ENCODE data around the gene VWCE. TPM values are rescaled to one million over a fixed set of nuclear protein-coding genes. Genes with fewer than 3 reads are reported as not detected.

VWCE gene, protein sequence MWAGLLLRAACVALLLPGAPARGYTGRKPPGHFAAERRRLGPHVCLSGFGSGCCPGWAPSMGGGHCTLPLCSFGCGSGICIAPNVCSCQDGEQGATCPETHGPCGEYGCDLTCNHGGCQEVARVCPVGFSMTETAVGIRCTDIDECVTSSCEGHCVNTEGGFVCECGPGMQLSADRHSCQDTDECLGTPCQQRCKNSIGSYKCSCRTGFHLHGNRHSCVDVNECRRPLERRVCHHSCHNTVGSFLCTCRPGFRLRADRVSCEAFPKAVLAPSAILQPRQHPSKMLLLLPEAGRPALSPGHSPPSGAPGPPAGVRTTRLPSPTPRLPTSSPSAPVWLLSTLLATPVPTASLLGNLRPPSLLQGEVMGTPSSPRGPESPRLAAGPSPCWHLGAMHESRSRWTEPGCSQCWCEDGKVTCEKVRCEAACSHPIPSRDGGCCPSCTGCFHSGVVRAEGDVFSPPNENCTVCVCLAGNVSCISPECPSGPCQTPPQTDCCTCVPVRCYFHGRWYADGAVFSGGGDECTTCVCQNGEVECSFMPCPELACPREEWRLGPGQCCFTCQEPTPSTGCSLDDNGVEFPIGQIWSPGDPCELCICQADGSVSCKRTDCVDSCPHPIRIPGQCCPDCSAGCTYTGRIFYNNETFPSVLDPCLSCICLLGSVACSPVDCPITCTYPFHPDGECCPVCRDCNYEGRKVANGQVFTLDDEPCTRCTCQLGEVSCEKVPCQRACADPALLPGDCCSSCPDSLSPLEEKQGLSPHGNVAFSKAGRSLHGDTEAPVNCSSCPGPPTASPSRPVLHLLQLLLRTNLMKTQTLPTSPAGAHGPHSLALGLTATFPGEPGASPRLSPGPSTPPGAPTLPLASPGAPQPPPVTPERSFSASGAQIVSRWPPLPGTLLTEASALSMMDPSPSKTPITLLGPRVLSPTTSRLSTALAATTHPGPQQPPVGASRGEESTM
- total RNA-seq: 1 to 10 TPM; 2.1 to 7.2 (median 3.6) TPM

DNA sequence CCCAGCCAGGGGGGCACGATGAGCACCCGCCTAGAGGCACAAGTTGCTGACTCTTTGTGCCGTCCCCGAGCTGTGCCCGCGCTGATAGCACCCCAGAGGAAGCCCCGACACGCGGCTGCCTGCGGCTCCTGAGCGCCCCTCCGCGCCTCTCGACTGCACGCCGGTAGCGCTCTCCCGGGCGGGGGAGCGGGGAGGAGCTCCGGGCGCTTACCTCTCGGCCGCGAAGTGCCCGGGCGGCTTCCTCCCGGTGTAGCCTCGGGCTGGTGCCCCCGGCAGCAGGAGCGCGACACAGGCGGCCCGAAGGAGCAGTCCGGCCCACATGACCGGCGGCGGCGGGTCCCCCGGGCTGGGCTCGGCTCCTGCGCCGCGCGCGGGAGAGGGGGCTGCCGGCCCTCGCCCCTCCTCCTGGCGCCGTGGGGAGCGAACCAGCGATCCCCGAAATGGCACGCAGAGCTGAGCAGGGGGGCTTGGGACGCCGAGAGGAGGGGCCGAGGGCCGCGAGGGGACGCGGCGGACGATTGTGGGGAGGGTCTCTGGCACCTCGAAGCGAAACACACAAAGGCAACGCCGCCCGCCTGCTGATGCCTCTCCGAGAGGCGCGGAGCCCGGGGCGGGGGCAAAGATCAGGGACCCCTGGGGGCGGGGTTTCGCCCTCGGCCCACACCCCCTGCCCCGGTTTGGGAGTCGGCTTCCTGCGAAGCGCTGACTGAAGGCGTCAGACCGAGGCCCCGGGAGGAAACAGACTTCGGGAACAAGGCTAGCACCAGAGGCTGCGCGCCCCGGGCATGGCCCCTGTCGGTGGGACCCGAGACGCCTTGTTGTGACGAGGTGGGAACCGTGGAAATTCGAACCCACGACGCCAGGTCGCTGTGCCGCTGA is at the start of gene VWCE:
VWCE (minus strand) TSS at position 600 of the 879 bp plus-strand sequence; CDS start at position 321, 279 bp downstream.
- Histone ChIP-seq H3K27ac (peak within 1 kb of the TSS; percentile 66 to 75), H3K4me1 (replicated peaks in 1 of 2) (peaks cover 2 to 26% of the 10 kb centered on the region in 2 donors), H3K4me3 (peak within 1 kb of the TSS; percentile 48 to 56 (median 52))
- peak; percentile 65 to 80 (median 68) for ATAC-seq (replicated peaks in 6 of 8)
- WGBS, 10 experiments: 0% methylated on average over 10 of the region's 97 CpGs; no CpG with 5 or more reads in 9 of the 10 experiments
- in situ Hi-C loops (cut with MboI; ENCODE audit: low pct_unique_long_range_greater_than_20kb in 2 of 9, low sequenced_read_pairs in 9 of 9, unreplicated experiment in 9 of 9): no loop called here

DNA sequence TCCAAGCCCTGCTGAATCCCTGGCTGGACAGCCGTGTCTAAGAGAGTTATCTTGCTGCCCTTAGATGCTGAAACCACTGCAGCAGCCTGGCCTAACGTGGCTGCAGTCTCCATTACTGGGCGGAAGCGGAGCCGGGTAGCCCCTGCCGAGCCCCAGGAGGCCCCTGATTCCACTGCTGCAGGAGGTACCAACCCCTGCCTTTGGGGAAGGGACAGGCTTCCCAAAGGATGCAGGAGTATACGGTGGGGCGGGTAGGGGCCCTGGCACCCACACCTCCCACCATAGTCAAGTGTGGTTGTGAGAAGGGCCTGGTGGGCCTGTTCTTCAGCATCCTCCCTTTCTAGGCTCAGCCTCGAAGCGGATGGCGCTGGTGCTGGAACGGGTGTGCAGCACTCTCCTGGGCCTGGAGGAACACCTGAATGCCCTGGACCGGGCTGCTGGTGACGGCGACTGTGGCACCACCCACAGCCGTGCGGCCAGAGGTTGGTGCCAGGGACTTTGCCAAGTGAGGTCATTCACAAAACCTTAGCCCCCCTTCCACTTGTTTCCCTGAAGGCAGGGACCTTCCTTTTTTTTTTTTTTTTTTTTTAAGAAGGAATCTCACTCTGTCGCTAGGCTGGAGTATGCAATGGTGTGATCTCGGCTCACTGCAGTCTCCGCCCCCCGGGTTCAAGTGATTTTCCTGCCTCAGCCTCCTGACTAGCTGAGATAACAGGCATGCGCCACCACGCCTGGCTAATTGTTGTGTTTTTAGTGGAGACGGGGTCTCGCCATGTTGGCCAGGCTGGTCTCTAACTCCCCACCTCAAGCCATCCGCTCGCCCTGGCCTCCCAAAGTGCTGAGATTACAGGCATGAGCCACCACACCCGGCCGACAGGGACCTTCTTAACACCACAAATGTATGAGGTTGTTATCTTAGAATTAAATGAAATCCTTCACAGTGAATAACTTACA is 49.0 kb upstream of the VWCE start:
- H3K4me3 ChIP-seq: no peak overlapping the region
- no peak for ATAC-seq (replicated peaks in 6 of 8)
- WGBS, 10 experiments: 88 to 97% (median 90%) methylated on average over 3 to 13 of the region's 29 CpGs; no CpG with 5 or more reads in 4 of the 10 experiments
- H3K4me1 ChIP-seq (replicated peaks in 1 of 2): no peaks in the 10 kb centered on the region
- in situ Hi-C loops (cut with MboI; ENCODE audit: low pct_unique_long_range_greater_than_20kb in 2 of 9, low sequenced_read_pairs in 9 of 9, unreplicated experiment in 9 of 9): loop anchor here in 1 of 9 experiments (25.0 kb wide), 1 partner anchor 293 kb away; no protein-coding TSS in a partner anchor
- H3K27ac ChIP-seq: peak overlapping the region in 1 of 2 donors; percentile 69

DNA sequence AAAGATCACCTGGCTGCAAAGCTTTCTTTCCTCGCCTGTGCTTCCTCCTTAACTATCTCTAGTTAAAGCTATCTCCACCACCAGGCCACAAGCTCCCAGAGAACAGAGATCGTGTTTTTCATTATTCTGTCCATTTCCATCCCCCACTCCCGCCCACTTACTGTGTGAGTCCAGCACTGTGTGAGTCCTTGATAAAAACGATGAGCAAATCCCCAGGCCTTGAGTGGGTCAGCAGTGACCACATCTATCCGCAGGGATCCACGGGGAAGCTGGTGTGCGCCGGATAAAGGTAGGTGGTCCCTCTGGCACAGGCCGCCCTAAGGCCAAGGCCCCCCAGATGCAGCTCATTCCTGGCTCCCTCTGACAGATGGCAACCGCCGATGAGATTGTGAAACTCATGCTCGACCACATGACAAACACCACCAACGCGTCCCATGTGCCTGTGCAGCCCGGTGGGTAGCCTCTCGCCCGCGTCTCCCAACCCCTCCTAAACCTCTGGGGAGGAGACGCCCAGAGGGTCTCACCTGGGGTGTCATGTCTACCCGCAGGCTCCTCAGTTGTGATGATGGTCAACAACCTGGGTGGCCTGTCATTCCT is 47.2 kb upstream of the VWCE start:
- WGBS, 10 experiments: 45 to 100% (median 88%) methylated on average over 1 to 9 of the region's 20 CpGs; no CpG with 5 or more reads in 3 of the 10 experiments
- Histone ChIP-seq H3K4me3 (no peak overlapping the region), H3K4me1 (replicated peaks in 1 of 2) (no peaks in the 10 kb centered on the region), H3K27ac (no peak overlapping the region)
- in situ Hi-C loops (cut with MboI; ENCODE audit: low pct_unique_long_range_greater_than_20kb in 2 of 9, low sequenced_read_pairs in 9 of 9, unreplicated experiment in 9 of 9): loop anchor here in 1 of 9 experiments (25.0 kb wide), 1 partner anchor 295 kb away; no protein-coding TSS in a partner anchor
- no peak for ATAC-seq (replicated peaks in 6 of 8)

DNA sequence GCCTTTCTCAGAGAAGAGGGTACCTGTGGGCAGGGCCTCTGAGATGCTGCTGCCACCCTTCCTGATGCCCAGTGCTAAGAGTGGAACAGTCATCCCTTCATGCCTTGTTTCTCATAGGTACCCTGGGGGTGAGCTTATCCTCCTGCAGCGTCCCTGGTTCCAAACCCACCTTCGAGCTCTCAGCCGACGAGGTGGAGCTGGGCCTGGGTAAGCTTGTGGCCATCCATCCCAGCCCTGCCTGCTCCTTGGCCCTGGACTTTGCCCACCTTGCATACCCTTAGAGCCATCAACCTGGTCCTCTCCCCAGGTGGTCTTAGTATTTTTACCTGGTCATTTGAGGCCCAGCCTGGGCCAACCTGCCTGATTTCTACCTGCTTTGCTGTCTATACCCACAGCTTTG is 46.6 kb upstream of the VWCE start:
- Histone ChIP-seq H3K27ac (no peak overlapping the region), H3K4me1 (replicated peaks in 1 of 2) (peaks cover under 1 to 2% of the 10 kb centered on the region in 2 donors), H3K4me3 (no peak overlapping the region)
- WGBS, 10 experiments: no CpG with 5 or more reads among the region's 4 CpGs
- in situ Hi-C loops (cut with MboI; ENCODE audit: low pct_unique_long_range_greater_than_20kb in 2 of 9, low sequenced_read_pairs in 9 of 9, unreplicated experiment in 9 of 9): loop anchor here in 1 of 9 experiments (25.0 kb wide), 1 partner anchor 296 kb away; no protein-coding TSS in a partner anchor
- ATAC-seq (replicated peaks in 6 of 8): no peak

DNA sequence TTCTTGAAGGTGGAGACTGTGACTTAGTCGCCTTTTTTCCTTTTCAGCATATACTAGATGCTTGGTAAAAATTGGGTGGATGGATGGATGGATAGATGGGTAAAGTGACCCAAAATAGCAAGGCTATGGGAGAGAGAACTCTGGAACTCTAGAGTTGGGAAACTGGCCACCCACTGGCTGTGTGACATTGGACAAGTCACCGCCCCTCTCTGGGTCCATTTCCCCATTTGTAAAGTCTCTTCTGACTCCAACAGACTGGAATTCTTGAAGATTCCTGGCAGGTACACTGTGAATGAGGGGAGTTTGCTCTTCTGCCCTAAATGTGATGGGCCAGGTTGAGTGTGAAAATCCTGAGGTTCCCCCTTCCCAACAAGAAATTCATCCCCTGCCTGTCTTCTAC is 45.9 kb upstream of the VWCE start:
- Histone ChIP-seq H3K27ac (no peak overlapping the region), H3K4me3 (no peak overlapping the region), H3K4me1 (replicated peaks in 1 of 2) (peaks cover 6% of the 10 kb centered on the region in 2 donors)
- in situ Hi-C loops (cut with MboI; ENCODE audit: low pct_unique_long_range_greater_than_20kb in 2 of 9, low sequenced_read_pairs in 9 of 9, unreplicated experiment in 9 of 9): loop anchor here in 1 of 9 experiments (25.0 kb wide), 1 partner anchor 296 kb away; no protein-coding TSS in a partner anchor
- 93 to 100% (median 100%) methylated on average over 1 to 2 of the region's 2 CpGs; no CpG with 5 or more reads in 7 of the 10 experiments for WGBS, 10 experiments
- ATAC-seq (replicated peaks in 6 of 8): no peak

DNA sequence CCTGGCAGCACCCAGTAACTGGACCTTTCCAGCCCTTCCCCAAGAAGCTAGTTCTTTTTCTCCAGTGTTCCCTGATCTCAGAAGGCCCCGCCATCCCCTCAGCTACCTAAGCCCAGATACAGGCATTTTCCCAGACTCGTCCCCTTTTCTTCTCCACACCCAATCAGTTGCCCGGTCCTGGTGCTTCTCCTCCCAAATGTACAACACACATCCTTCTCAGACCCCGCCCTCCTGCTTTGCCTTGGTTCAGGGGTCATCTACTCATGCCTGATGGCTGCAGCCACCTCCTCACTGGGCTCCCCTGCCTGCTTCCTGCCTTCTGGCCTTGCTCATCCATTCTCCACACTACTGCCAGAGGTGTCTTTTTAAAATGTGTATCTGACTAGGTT is 44.4 kb upstream of the VWCE start:
- H3K27ac ChIP-seq: no peak overlapping the region
- H3K4me3 ChIP-seq: no peak overlapping the region
- no peak for ATAC-seq (replicated peaks in 6 of 8)
- 52 to 100% (median 94%) methylated on average over 1 to 4 of the region's 4 CpGs; no CpG with 5 or more reads in 3 of the 10 experiments for WGBS, 10 experiments
- in situ Hi-C loops (cut with MboI; ENCODE audit: low pct_unique_long_range_greater_than_20kb in 2 of 9, low sequenced_read_pairs in 9 of 9, unreplicated experiment in 9 of 9): loop anchor here in 2 of 9 experiments (10.0 to 25.0 kb wide), 2 partner anchors 45 to 298 kb away; no protein-coding TSS in a partner anchor
- peaks cover 12 to 18% of the 10 kb centered on the region in 2 donors for H3K4me1 ChIP-seq (replicated peaks in 1 of 2)

DNA sequence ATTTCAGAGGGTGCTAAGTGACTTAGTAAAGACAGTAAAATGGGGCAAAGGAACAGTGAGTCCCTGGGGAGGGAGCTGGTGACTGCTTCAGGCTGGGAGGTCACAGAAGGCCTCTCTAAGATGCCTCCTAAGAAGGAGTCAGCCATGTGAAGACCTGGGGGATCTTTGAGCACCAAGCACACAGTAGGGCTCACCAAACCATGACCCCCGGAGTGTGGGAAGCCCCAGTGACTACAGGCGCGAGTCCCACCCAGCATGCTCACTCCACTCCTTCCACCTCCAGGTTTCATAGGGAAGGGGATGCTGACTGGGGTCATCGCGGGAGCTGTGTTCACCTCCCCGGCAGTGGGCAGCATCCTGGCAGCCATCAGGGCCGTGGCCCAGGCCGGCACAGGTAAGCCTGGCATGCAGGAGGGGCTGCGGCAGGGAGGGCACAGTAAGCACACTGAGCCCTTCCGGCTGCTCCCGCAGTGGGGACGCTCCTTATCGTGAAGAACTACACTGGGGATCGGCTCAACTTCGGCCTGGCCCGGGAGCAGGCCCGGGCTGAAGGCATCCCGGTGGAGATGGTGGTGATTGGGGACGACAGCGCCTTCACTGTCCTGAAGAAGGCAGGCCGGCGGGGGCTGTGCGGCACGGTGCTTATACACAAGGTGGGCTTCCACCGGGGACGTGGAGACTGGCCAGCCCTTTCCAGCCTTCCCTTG is 43.8 kb upstream of the VWCE start:
- no peak for ATAC-seq (replicated peaks in 6 of 8)
- 74 to 100% (median 95%) methylated on average over 2 to 13 of the region's 26 CpGs; no CpG with 5 or more reads in 2 of the 10 experiments for WGBS, 10 experiments
- H3K27ac ChIP-seq: no peak overlapping the region
- peaks cover 18 to 24% of the 10 kb centered on the region in 2 donors for H3K4me1 ChIP-seq (replicated peaks in 1 of 2)
- in situ Hi-C loops (cut with MboI; ENCODE audit: low pct_unique_long_range_greater_than_20kb in 2 of 9, low sequenced_read_pairs in 9 of 9, unreplicated experiment in 9 of 9): loop anchor here in 2 of 9 experiments (10.0 to 25.0 kb wide), 2 partner anchors 46 to 298 kb away; no protein-coding TSS in a partner anchor
- no peak overlapping the region for H3K4me3 ChIP-seq

DNA sequence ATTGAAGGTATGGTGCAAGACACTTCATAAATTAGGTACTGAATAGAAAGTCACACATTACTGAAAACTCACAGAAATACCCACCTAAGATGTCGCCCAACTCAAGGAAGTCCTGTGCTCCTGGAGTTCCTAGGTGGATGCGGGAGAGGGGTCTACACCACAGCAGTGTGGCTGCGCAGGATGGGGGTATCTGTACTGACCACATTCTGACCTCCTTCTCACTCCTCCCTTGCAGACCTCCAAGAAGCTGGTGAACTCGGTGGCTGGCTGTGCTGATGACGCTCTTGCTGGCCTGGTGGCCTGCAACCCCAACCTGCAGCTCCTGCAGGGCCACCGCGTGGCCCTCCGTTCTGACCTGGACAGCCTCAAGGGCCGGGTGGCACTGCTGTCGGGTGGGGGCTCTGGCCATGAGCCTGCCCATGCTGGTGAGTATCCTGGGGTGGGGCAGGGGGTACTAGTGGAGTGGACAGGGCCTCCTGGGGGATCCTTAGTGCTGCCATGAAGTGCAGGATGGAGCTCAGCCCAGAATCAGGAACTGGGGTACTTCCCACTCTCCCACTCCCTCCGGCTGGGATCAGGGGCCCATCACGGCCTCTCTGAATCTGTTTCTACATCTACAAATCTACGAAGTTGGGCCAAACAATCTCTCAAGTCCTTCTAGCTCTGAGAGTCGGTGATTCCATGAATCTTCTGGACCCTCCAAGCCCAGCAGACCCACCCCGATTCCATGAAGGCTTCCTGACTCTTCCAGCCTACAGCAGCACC is 42.8 kb upstream of the VWCE start:
- in situ Hi-C loops (cut with MboI; ENCODE audit: low pct_unique_long_range_greater_than_20kb in 2 of 9, low sequenced_read_pairs in 9 of 9, unreplicated experiment in 9 of 9): loop anchor here in 2 of 9 experiments (10.0 to 25.0 kb wide), 2 partner anchors 47 to 299 kb away; no protein-coding TSS in a partner anchor
- peaks cover 22 to 27% of the 10 kb centered on the region in 2 donors for H3K4me1 ChIP-seq (replicated peaks in 1 of 2)
- 90 to 100% (median 100%) methylated on average over 1 to 3 of the region's 15 CpGs; no CpG with 5 or more reads in 6 of the 10 experiments for WGBS, 10 experiments
- no peak overlapping the region for H3K4me3 ChIP-seq
- no peak overlapping the region for H3K27ac ChIP-seq
- ATAC-seq (replicated peaks in 6 of 8): no peak

DNA sequence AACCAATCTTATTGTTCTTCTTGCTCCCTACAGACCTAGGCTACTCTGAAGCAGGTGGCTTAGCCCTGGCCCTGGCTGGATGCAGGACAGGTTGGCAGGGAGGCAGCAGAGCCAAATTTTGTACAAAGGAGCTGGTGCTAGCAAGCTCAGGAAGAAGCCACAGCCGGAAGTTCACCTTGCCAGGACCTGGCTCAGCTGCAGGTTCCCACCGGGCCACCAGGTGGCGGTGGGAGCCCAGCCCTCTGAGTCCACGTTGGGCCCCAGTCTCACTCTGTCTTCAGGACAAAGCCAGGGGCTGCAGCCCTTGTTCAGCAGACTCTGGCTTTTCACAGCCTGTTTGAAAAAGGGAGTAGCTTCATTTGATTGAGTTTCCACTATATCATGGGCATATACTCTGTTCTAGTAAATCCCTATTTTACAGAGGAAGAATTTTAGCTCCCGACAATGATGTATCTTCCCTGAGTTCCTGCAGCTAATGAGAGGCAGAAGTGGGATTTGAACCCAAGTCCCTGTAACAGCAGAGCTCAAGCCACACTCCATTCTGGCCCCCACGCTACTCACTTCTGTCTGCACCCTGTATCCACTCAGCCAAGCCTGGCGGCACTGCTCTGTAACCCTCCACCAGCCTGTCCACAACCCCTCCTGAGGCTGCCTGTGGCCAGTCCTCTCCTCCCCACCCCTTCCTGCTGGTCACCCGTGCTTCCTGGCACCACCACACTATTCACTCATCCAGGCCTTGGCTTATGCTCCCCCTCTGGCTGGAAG is 41.2 kb upstream of the VWCE start:
- 0 to 53% (median 34%) methylated on average over 1 to 5 of the region's 8 CpGs; no CpG with 5 or more reads in 4 of the 10 experiments for WGBS, 10 experiments
- peak; percentile 14 to 55 (median 50) for ATAC-seq (replicated peaks in 6 of 8)
- no peak overlapping the region for H3K4me3 ChIP-seq
- H3K4me1 ChIP-seq (replicated peaks in 1 of 2): peaks cover 29 to 34% of the 10 kb centered on the region in 2 donors
- in situ Hi-C loops (cut with MboI; ENCODE audit: low pct_unique_long_range_greater_than_20kb in 2 of 9, low sequenced_read_pairs in 9 of 9, unreplicated experiment in 9 of 9): loop anchor here in 2 of 9 experiments (10.0 to 25.0 kb wide), 2 partner anchors 48 to 301 kb away; no protein-coding TSS in a partner anchor
- peak overlapping the region in 1 of 2 donors; percentile 5 for H3K27ac ChIP-seq
